ENCODE results near the gene SERPIND1.

SERPIND1 gene

GRCh38 chr22:20834725-20835124 is 60.8 kb downstream of the SERPIND1 start:
- TF ChIP-seq CTCF (IDR thresholded peaks at IDR 0.05; ENCODE audit: borderline replicate concordance, insufficient read depth, low read depth, low read length), result no peak
- H3K4me3 ChIP-seq (ENCODE audit: low read depth, low read length), result no peak overlapping the region
